Tibial nerve (tissue), 4 donors: Measurements from ENCODE around the gene PHLDA1. TPM values are rescaled to one million over a fixed set of nuclear protein-coding genes. Genes with fewer than 3 reads are reported as not detected.

Source experiments
- DNase-seq, 2 donors: peaks; one replicate each; pipeline ENCODE4 v3.0.0-alpha.2; 2019; ENCODE audit warnings: low spot score in 2 of 2
- H3K27ac ChIP-seq, 4 donors: fragments of 200-600 bp; sonication (generic) in 3 of 4; one replicate each; pipeline ENCODE4 v1.5.1; 2017 to 2019; ENCODE audit warnings: mild to moderate bottlenecking in 1 of 4
- H3K27me3 ChIP-seq, 2 donors: fragments of 200-600 bp; sonication (generic) in 1 of 2; one replicate each; pipeline versions ENCODE4 v1.5.1 to v1.6.0; 2017 to 2019
- H3K36me3 ChIP-seq, 3 donors: fragments of 200-600 bp; sonication (generic); one replicate each; pipeline ENCODE4 v1.5.1; 2018 to 2019
- H3K4me1 ChIP-seq, 4 donors: fragments of 200-600 bp; sonication (generic) in 3 of 4; one replicate each; pipeline ENCODE4 v1.5.1; 2017 to 2019
- H3K4me3 ChIP-seq, 4 donors: fragments of 200-600 bp; sonication (generic) in 3 of 4; one replicate each; pipeline ENCODE4 v1.5.1; 2017 to 2019; ENCODE audit warnings: mild to moderate bottlenecking in 1 of 4, moderate library complexity in 1 of 4
- H3K9me3 ChIP-seq, 4 donors: fragments of 200-600 bp; sonication (generic) in 3 of 4; one replicate each; pipeline ENCODE4 v1.5.1; 2017 to 2019
- EP300 ChIP-seq, 2 donors: sonication (generic); formaldehyde crosslinking; IDR thresholded peaks; one replicate each; pipeline ENCODE4 v1.6.1; 2017; ENCODE audit warnings: antibody characterized with exemption in 2 of 2, mild to moderate bottlenecking in 1 of 2
- POLR2A ChIP-seq, 2 donors: fragments of 450-650 bp; IDR thresholded peaks; one replicate each; pipeline ENCODE4 v1.6.1; 2017; ENCODE audit warnings: antibody characterized with exemption in 2 of 2, mild to moderate bottlenecking in 2 of 2, moderate library complexity in 2 of 2
- WGBS, 2 donors: methylation state at CpG; one replicate each; pipeline ENCODE4 v1.1.5; 2018; 5-methylcytosine and 5-hydroxymethylcytosine counted together
- total RNA-seq, 4 donors: library from RNA; depleted of rRNA; stranded (reverse); fragments of >200 nt; gene quantifications; one replicate each; pipeline ENCODE4 v1.1.0, GENCODE V29; 2016
- TF ChIP-seq, protein P1 (sequence below), 5 experiments: fragments of 200-600 bp in 3 of 5; fragments of 450-650 bp in 2 of 5; sonication (generic) in 3 of 5; IDR thresholded peaks; one replicate each; pipeline ENCODE4 v1.5.1; 2016 to 2019; ENCODE audit warnings: antibody characterized with exemption in 5 of 5, mild to moderate bottlenecking in 3 of 5, moderate library complexity in 2 of 5

The PHLDA1 gene
- total RNA-seq, 4 donors from 2014 or later: 23.6 to 34.9 (median 30.7) TPM

DNA sequence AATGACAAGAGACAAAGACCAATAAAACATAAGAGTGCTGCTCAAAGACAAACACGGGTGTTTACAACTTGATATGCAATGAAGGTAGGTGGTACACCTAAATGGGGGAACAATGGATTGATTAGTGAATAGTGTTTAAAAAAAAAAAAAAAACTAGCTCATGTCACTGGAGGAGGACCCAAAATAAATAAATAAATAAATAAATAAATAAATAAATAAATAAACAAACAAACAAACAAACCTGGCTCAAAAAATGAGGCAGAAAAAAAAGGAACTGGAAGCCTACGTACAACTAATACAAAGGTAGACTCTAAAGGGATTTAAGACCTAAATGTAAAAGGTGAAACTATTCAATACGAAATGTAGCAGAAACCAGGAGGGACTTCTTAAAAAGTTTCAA, 34.3 kb upstream of the PHLDA1 start:
- no peak for DNase-seq
- Histone ChIP-seq H3K27ac (no peak overlapping the region), H3K9me3 (peaks cover 0 to 21% (median 9%) of the 10 kb centered on the region in 4 donors), H3K4me3 (no peak overlapping the region), H3K4me1 (peaks cover 0 to 6% (median 0%) of the 10 kb centered on the region in 4 donors), H3K27me3 (no peaks in the 10 kb centered on the region), H3K36me3 (peaks cover 0 to 68% (median 0%) of the 10 kb centered on the region in 3 donors)
- 96 to 97% methylated on average over 3 of the region's 3 CpGs for WGBS, 2 donors
- TF ChIP-seq EP300 (IDR thresholded peaks at IDR 0.05) (no peak), POLR2A (IDR thresholded peaks at IDR 0.05) (no peak)
- TF ChIP-seq, protein P1, sequence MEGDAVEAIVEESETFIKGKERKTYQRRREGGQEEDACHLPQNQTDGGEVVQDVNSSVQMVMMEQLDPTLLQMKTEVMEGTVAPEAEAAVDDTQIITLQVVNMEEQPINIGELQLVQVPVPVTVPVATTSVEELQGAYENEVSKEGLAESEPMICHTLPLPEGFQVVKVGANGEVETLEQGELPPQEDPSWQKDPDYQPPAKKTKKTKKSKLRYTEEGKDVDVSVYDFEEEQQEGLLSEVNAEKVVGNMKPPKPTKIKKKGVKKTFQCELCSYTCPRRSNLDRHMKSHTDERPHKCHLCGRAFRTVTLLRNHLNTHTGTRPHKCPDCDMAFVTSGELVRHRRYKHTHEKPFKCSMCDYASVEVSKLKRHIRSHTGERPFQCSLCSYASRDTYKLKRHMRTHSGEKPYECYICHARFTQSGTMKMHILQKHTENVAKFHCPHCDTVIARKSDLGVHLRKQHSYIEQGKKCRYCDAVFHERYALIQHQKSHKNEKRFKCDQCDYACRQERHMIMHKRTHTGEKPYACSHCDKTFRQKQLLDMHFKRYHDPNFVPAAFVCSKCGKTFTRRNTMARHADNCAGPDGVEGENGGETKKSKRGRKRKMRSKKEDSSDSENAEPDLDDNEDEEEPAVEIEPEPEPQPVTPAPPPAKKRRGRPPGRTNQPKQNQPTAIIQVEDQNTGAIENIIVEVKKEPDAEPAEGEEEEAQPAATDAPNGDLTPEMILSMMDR (IDR thresholded peaks at IDR 0.05): no peak

DNA sequence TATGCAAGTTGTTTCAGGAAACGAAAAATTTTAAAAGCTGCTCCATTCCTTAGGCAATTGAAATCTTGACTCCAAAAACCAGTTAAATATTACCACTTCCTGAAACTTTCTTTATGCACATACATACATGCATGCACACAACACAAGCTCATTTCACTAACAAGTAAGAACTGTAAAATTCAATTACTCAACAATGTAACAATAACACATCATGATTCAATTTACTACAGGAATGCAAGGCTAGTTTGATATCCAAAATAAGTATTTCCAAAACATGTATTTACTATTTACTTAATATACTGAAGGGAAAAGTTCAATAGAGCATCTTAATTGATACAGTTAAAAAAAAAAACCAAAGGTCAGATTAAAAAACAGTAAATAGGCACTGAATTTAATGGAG, 33.3 kb upstream of the PHLDA1 start:
- Histone ChIP-seq H3K4me1 (peaks cover 0 to under 1% (median 0%) of the 10 kb centered on the region in 4 donors), H3K27me3 (no peaks in the 10 kb centered on the region), H3K27ac (no peak overlapping the region), H3K9me3 (peaks cover 0 to 21% (median 9%) of the 10 kb centered on the region in 4 donors), H3K36me3 (peaks cover 0 to 66% (median 0%) of the 10 kb centered on the region in 3 donors), H3K4me3 (no peak overlapping the region)
- DNase-seq: no peak
- WGBS, 2 donors: 93% methylated on average over 1 of the region's 1 CpG
- TF ChIP-seq, protein P1 (IDR thresholded peaks at IDR 0.05): no peak
- TF ChIP-seq POLR2A (IDR thresholded peaks at IDR 0.05) (no peak), EP300 (IDR thresholded peaks at IDR 0.05) (no peak)

DNA sequence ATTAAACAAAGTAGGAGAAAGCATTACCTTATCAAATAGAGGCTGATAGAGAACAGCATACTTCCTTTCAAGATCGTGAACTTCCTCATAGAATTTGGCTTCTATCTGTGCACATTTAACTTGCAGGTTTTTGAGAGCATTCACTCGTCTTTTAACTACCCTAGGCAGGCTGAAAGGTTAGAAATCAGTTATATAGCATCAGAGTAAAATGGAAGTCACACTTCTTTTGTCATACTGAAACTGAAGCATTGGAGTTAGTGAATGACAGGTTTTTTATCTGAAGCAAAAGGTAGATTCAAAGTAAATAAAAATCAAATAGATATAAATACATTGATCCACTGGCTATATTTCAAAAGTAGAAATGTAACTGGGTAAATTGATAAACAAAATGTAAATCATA, 28.5 kb upstream of the PHLDA1 start:
- DNase-seq: no peak
- peaks cover 0 to 87% (median 3%) of the 10 kb centered on the region in 3 donors for H3K36me3 ChIP-seq
- 55 to 61% methylated on average over 2 of the region's 2 CpGs for WGBS, 2 donors

DNA sequence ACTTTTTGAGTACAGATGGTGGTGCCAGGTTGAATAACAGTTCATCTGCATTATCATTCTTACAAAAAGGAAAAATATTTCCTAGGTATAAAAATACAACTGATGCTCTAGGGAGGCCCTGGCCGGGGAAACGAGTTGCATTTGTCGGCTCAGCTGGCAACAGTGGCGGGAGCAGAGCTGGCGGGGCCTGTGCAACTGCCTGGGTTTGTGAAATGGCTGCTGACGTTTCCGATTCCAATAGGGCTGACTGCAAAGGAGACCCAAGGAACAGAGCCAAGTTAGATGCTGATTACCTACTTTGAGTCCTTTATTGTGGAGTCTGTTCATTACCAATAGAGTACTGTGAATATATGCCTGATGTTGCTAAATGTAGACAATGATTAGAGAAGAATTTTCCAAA, 25.8 kb upstream of the PHLDA1 start:
- H3K36me3 ChIP-seq: peaks cover 2 to 93% (median 13%) of the 10 kb centered on the region in 3 donors
- no peak for DNase-seq
- no peak for TF ChIP-seq POLR2A (IDR thresholded peaks at IDR 0.05)
- H3K27ac ChIP-seq: no peak overlapping the region
- no peaks in the 10 kb centered on the region for H3K4me1 ChIP-seq
- H3K4me3 ChIP-seq: no peak overlapping the region
- H3K9me3 ChIP-seq: no peaks in the 10 kb centered on the region
- no peaks in the 10 kb centered on the region for H3K27me3 ChIP-seq
- 86 to 91% methylated on average over 7 of the region's 7 CpGs for WGBS, 2 donors

More for the DNA sequence above, 28.5 kb upstream of the PHLDA1 start:
- Histone ChIP-seq H3K4me3 (no peak overlapping the region), H3K27ac (no peak overlapping the region), H3K27me3 (no peaks in the 10 kb centered on the region), H3K4me1 (no peaks in the 10 kb centered on the region), H3K9me3 (peaks cover 0 to 14% (median 5%) of the 10 kb centered on the region in 4 donors)
- TF ChIP-seq, protein P1 (IDR thresholded peaks at IDR 0.05): no peak
- TF ChIP-seq POLR2A (IDR thresholded peaks at IDR 0.05) (no peak), EP300 (IDR thresholded peaks at IDR 0.05) (no peak)

DNA sequence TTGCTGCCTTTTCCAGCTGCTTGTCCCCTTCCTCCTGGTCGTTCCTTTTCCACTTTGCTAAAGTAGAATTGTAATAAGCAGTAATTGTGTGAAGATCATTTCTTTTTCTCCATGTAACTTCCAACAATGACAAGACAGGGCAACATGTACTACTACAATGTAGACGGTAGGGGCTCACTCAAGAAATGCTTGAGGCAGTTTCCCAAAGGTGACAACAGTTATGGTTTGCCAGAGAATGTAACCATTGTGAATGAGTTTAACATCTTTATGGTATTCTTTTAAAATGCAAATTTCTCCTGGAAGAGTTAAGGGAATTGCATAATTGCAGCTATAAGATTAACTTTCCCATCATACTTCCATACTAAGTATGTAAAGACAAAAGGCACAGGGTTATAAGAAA, 23.8 kb upstream of the PHLDA1 start:
- Histone ChIP-seq H3K36me3 (peaks cover 2 to 90% (median 13%) of the 10 kb centered on the region in 3 donors), H3K4me3 (no peak overlapping the region), H3K9me3 (no peaks in the 10 kb centered on the region), H3K27ac (no peak overlapping the region), H3K27me3 (no peaks in the 10 kb centered on the region), H3K4me1 (no peaks in the 10 kb centered on the region)
- 62 to 65% methylated on average over 2 of the region's 2 CpGs for whole genome bisulfite sequencing, 2 donors
- TF ChIP-seq, protein P1 (IDR thresholded peaks at IDR 0.05): no peak
- TF ChIP-seq EP300 (IDR thresholded peaks at IDR 0.05) (no peak), POLR2A (IDR thresholded peaks at IDR 0.05) (no peak)
- no peak for DNase-seq
